Kidney glomerular epithelial cell (primary cell): Measurements from ENCODE around the gene RUVBL1.
A peak's percentile ranks its signal among the peaks of the same experiment; 100 is the strongest.

Experiments
- DNase-seq: peaks from one replicate; lab custom pipeline; 2025; lab: John Stamatoyannopoulos, UW

Gene RUVBL1

GRCh38 chr3:128083396-128083795 lies 40.2 kb downstream of the RUVBL1 start:
- DNase-seq, result no peak

- DNase-seq, result no peak
These were observed 41.1 kb downstream of the RUVBL1 start for GRCh38 chr3:128082546-128082945.

- DNase-seq, result peak; percentile 100
These were observed 41.8 kb downstream of the RUVBL1 start for GRCh38 chr3:128081846-128082245.

GRCh38 chr3:128081226-128081625 lies 42.4 kb downstream of the RUVBL1 start:
- DNase-seq, result no peak

GRCh38 chr3:128080323-128081080 lies 43.1 kb downstream of the RUVBL1 start:
- peak; percentile 76 for DNase-seq

- DNase-seq, result no peak
These were observed 43.8 kb downstream of the RUVBL1 start for GRCh38 chr3:128079823-128080222.

GRCh38 chr3:128078875-128079274 lies 44.7 kb downstream of the RUVBL1 start:
- DNase-seq, result no peak

- no peak for DNase-seq
These were observed 45.3 kb downstream of the RUVBL1 start for GRCh38 chr3:128078322-128078721.

GRCh38 chr3:128077665-128078064 lies 45.9 kb downstream of the RUVBL1 start:
- DNase-seq, result no peak

GRCh38 chr3:128077202-128077624 lies 46.4 kb downstream of the RUVBL1 start:
- no peak for DNase-seq

- DNase-seq, result no peak
These were observed 47.0 kb downstream of the RUVBL1 start for GRCh38 chr3:128076483-128077201.

GRCh38 chr3:128075522-128076482 lies 47.8 kb downstream of the RUVBL1 start:
- peak; percentile 57 for DNase-seq

GRCh38 chr3:128074851-128075521 lies 48.6 kb downstream of the RUVBL1 start:
- DNase-seq, result no peak

GRCh38 chr3:128073807-128074206 lies 49.8 kb downstream of the RUVBL1 start:
- no peak for DNase-seq

GRCh38 chr3:128073185-128073725 lies 50.4 kb downstream of the RUVBL1 start:
- DNase-seq, result no peak

GRCh38 chr3:128072454-128073184 lies 51.0 kb downstream of the RUVBL1 start:
- DNase-seq, result no peak

- DNase-seq, result no peak
These were observed 51.7 kb downstream of the RUVBL1 start for GRCh38 chr3:128071771-128072453.

- no peak for DNase-seq
These were observed 52.6 kb downstream of the RUVBL1 start for GRCh38 chr3:128070898-128071591.

- DNase-seq, result no peak
These were observed 54.3 kb downstream of the RUVBL1 start for GRCh38 chr3:128069271-128069670.
